Activated CD8-positive, alpha-beta T cell treated with anti-CD3 and anti-CD28 coated beads, Interleukin-2, amount 10 ng/mL, durations not matched to agents 7 days and 5 days (primary cell): ENCODE measurements around the gene RAB11FIP3. TPM values are rescaled to one million over a fixed set of nuclear protein-coding genes. Genes with fewer than 3 reads are reported as not detected.

Experiments
- ATAC-seq: fragments of 150-1000 bp; cut with Tn5 transposase; one replicate; pipeline ENCODE4 v1.10.0; 2021; ENCODE audit warnings: moderate library complexity
- CTCF ChIA-PET: fragments of 350-600 bp; sonication (Branson Sonifier 250); formaldehyde crosslinking; loops from one replicate; lab custom pipeline; 2021; ENCODE audit warnings: antibody characterized with exemption; lab: Charles Lee
- POLR2A ChIA-PET: fragments of 350-600 bp; sonication (Branson Sonifier 250); formaldehyde crosslinking; loops from one replicate; lab custom pipeline; 2021; ENCODE audit warnings: antibody characterized with exemption; lab: Charles Lee
- DNase-seq: peaks from one replicate; pipeline ENCODE4 v3.0.0-alpha.2; 2020
- H3K27ac Mint-ChIP-seq: one replicate; pipeline ENCODE4 v1.8.0; 2021; ENCODE audit warnings: mild to moderate bottlenecking, mixed read lengths
- H3K27me3 Mint-ChIP-seq: one replicate; pipeline ENCODE4 v1.8.0; 2021; ENCODE audit warnings: low read depth, mixed read lengths
- H3K36me3 Mint-ChIP-seq: one replicate; pipeline ENCODE4 v1.8.0; 2021; ENCODE audit warnings: low read depth, mixed read lengths
- H3K4me1 Mint-ChIP-seq: one replicate; pipeline ENCODE4 v1.8.0; 2021; ENCODE audit warnings: low read depth, mixed read lengths
- H3K4me3 Mint-ChIP-seq: one replicate; pipeline ENCODE4 v1.8.0; 2021; ENCODE audit warnings: mild to moderate bottlenecking, mixed read lengths
- H3K9me3 Mint-ChIP-seq: one replicate; pipeline ENCODE4 v1.8.0; 2022; ENCODE audit warnings: mixed read lengths; ENCODE audit not compliant: insufficient read depth
- total RNA-seq, 2 experiments: library from RNA; stranded (reverse); gene quantifications; one replicate each; pipeline ENCODE4 v1.2.3, GENCODE V29; 2021

The RAB11FIP3 gene
- total RNA-seq, 2 experiments from 2014 or later, result 20.7 to 23.4 TPM

DNA sequence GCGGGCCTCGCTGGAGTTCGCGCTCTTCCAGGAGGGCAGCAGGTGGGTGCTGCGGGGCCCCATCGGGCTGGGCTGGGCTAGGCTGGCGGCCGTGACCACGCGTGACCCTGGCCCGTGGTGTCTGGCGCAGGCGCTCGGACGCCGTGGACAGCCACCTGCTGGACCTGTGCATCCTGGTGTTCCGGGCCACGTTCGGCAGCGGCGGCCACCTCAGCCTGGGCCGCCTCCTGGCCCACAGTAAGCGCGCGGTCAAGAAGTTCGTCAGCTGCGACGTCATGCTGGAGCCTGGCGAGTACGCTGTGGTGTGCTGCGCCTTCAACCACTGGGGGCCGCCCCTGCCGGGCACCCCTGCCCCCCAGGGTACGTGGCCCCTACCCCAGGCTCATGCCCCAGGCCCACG is 126.7 kb downstream of the RAB11FIP3 start:
- no peak overlapping the region for H3K4me3 Mint-ChIP-seq
- CTCF ChIA-PET, result no interaction called here
- H3K36me3 Mint-ChIP-seq, result peaks cover 2% of the 10 kb centered on the region
- no peak for DNase-seq
- no peak for ATAC-seq
- POLR2A ChIA-PET, result no interaction called here
- no peak overlapping the region for H3K27ac Mint-ChIP-seq
- H3K4me1 Mint-ChIP-seq, result no peaks in the 10 kb centered on the region
- H3K9me3 Mint-ChIP-seq, result no peaks in the 10 kb centered on the region
- no peaks in the 10 kb centered on the region for H3K27me3 Mint-ChIP-seq

DNA sequence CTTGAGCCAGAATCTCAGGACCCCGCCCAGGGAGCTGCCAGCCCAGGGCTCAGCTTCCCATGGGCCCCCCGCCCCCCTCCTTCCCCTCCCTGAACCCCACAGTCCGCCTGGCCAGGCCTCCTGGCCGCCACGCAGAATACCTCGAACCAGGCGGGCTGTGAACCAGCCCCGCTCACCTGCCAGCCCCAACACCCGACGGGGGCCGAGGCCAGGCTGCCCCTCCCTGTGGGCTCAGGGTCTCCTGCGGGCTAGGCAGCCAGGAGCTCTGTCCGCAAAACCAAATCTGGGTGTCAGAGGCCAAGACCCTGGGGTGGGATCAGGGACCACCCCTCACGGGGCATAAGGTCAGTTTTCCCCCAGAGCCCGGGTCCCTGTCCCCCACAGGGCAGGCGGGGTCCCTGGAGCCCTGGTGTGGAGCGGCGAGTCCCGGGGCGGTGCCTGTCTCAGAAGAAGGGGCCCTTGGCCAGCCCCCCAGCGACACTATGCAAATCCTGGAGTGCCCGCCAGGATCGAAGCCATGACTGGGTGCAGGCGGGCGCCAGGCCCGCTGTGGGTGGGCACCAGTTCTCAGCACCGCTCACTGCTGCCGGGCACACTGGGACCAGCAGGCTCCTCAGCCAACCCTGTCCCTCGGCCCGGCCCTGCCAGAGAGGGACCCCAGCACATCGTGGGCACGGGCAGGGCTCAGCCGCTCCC is 128.3 kb downstream of the RAB11FIP3 start:
- no peak overlapping the region for H3K4me3 Mint-ChIP-seq
- POLR2A ChIA-PET, result no interaction called here

DNA sequence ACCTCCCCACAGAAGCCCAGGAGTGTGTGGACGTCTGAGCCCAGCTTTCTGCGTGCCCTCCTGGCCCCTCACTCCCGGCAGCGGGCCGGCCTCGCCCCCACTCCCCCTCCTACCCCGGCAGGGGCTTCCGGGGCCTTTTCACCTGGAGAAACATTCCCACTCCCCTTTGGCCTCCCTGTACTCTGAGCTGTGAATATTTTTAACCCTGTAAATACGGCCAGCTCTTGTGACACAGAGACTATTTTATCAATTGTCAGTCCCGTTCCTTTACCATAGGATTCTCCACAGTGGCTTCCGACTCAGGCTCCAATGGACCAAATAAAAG is 128.8 kb downstream of the RAB11FIP3 start:
- POLR2A ChIA-PET, result no interaction called here
- CTCF ChIA-PET, result no interaction called here
- no peaks in the 10 kb centered on the region for H3K4me1 Mint-ChIP-seq
- peaks cover 5% of the 10 kb centered on the region for H3K27me3 Mint-ChIP-seq
- no peak overlapping the region for H3K27ac Mint-ChIP-seq
- no peaks in the 10 kb centered on the region for H3K9me3 Mint-ChIP-seq
- H3K4me3 Mint-ChIP-seq, result no peak overlapping the region
- ATAC-seq, result no peak
- DNase-seq, result no peak
- H3K36me3 Mint-ChIP-seq, result no peaks in the 10 kb centered on the region

More for the DNA sequence above, 128.3 kb downstream of the RAB11FIP3 start:
- CTCF ChIA-PET, result no interaction called here
- Mint-ChIP-seq H3K9me3 (no peaks in the 10 kb centered on the region), H3K4me1 (no peaks in the 10 kb centered on the region), H3K27me3 (peaks cover 5% of the 10 kb centered on the region), H3K27ac (no peak overlapping the region), H3K36me3 (peaks cover 2% of the 10 kb centered on the region)
- DNase-seq (no peak), ATAC-seq (no peak)

DNA sequence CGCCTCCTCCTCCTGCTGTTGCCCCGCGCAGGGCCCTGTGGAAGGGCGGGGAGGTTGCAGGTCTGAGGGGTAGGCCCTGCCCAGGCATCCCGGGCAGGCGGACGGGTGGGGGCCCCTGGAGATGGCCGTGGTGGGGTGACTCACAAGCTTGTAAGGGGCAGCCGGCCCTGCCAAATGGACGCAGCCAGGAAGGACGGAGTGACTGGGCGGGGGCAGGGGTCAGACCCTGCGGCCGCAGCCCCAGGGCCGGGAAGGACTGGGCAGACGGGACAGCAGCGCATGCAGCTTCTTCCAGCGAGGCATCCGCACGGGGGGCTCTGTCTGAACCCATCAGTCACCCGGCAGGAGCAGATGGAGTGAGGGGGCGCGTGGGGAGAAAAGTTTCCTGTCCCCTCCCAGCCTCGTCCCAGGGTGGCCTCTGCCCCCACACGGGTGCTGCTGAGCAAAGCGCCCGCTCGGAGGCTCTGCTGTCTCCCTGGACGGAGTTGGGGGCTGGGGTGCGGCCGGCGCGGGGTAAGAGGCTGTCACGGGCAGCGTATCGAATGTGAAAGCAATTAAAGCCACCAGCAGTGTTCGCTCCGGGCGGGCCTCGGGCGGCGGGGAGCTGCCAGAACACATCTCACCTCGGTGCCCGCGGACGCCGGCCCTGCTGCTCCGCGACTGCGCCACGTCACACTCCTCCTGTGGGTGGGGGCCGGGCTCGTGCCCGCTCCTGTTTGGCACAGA is 129.4 kb downstream of the RAB11FIP3 start:
- no peak for DNase-seq
- no peak overlapping the region for H3K27ac Mint-ChIP-seq
- H3K36me3 Mint-ChIP-seq, result no peaks in the 10 kb centered on the region
- no peak for ATAC-seq
- no peaks in the 10 kb centered on the region for H3K4me1 Mint-ChIP-seq
- POLR2A ChIA-PET, result interaction anchor here (0.6 kb wide), 1 partner anchor 16 kb away, joined by 3 read pairs; no protein-coding TSS in a partner anchor
- no peak overlapping the region for H3K4me3 Mint-ChIP-seq
- no peaks in the 10 kb centered on the region for H3K9me3 Mint-ChIP-seq
- CTCF ChIA-PET, result no interaction called here
- peaks cover 7% of the 10 kb centered on the region for H3K27me3 Mint-ChIP-seq

DNA sequence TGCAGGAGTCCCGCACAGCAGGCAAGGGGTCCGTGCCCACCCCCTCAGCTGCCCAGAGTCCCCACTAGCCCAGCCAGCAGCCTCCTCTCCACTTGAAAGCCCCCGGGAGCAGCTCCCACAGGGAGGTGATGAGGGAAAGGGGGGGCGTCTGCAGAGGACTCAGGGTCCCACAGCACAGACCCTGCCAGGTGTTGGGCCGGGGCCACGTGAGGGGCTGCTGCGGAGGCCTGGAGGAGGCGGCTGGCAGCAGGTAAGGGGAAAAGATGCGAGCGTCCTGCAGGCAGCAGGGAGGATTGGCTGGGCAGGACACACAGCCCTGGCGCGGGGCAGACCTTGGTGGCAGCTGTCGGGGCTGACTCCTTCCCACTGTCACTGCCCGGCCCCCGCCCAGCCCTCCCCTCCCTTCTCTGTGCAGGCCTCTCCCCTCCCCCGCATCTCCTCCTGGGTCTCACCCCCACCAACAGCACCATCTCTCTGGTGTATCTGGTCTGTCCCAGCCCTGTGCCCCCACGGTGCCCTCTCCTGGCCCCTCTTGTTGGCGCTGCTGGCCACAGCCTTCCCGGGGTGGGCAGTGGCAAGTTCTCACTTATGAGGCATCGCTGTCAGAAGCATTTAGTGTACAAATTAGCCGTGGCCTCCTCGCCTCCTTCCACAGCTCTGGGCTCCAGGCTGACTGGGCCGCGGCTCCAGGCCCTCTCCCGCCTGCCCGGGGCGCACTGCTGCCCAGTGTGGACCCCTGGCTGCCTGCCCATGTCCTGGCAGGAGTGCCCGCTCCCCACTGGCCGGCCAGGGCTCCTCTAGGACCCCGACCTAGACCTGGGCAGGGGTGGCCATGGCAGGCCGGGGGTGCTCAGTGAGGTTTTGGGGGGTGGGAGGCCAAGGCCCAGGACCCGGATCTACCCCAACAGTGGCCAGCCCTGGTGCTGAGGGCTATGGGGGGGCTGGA is 130.4 kb downstream of the RAB11FIP3 start:
- Mint-ChIP-seq H3K27me3 (peaks cover 7% of the 10 kb centered on the region), H3K4me3 (no peak overlapping the region), H3K9me3 (no peaks in the 10 kb centered on the region), H3K36me3 (no peaks in the 10 kb centered on the region), H3K27ac (no peak overlapping the region), H3K4me1 (no peaks in the 10 kb centered on the region)
- CTCF ChIA-PET, result no interaction called here
- POLR2A ChIA-PET, result interaction anchor here (0.6 kb wide), 2 partner anchors 15 to 65 kb away, joined by 3 read pairs; no protein-coding TSS in a partner anchor
- ATAC-seq, result no peak
- DNase-seq, result no peak

DNA sequence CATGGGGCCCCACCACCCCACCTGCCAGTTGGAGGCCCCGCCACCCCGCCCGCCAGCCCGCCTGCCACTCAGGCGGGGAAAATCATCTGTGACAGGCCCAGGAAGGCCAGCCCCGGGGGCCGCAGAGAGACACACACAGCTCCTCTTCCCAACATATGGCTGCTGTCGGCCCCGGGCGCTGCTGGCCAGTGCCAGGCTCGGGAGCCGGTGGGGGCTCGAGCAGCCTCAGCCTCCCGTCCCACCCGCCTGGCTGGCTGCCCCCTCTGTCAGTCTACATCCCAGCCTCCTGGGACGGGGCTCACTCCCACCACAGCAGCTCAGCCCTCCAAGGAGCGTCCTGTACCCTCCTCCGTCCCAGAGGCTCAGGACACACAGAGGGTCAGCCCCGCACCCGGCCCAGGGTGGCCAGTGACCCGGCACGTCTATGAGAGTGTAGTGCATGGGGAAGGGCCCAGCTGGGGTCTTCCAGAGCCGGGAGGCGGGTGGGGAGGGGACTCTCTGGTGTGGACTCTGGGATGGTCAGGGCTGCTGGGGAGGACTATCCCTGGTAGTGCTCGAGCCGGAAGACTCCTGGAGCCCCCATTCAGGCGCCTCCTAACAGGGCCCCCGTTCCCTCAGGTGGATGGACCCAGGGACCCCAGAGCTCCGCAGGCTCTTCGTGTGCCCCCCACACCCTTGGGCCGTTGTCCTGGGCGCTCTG is 131.2 kb downstream of the RAB11FIP3 start:
- DNase-seq, result no peak
- Mint-ChIP-seq H3K27me3 (peaks cover 9% of the 10 kb centered on the region), H3K36me3 (no peaks in the 10 kb centered on the region), H3K27ac (no peak overlapping the region), H3K9me3 (no peaks in the 10 kb centered on the region), H3K4me3 (no peak overlapping the region), H3K4me1 (no peaks in the 10 kb centered on the region)
- CTCF ChIA-PET, result no interaction called here
- POLR2A ChIA-PET, result interaction anchor here (0.6 kb wide), 1 partner anchor 64 kb away, joined by 3 read pairs; no protein-coding TSS in a partner anchor
- no peak for ATAC-seq

DNA sequence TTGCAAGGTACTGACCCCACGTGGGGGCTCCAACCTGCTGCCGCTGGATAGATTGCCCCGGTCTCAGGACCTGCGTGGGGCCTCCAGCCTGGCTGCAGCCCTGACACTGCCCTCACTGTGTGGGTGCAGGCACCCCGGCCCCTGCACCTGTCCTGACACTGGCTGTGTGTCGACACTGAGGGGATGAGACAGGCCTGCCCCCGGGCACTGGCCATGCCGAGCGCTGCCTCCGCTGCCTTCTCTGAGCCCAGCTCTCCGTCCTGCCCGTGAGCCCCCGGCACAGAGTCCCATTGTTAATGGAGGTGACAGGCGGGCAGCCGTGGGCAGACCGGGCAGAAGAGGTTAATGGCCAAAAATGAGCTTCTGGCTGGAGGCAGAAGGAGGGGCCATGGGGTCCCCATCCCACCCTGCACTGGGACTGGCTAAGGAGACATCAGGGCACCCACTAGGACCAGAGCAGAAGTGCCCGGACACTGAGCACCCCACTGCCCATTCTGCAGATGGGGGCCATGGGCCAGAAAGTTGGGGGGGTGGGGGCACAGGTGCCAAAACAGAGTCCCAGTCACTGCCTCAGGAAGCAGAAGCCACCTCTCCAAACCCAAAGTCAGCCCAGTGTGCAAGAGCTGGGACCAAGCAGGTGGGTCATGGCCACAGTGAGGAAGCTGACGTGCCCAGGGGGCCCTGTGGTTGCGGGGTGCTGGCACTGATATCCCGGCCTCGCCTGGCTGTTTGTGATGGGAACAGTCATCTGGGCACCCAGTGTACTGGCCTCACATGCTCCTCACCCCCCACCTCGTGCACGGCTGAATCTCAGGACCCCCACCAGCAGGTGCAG is 132.2 kb downstream of the RAB11FIP3 start:
- ChIA-PET POLR2A (interaction anchor here (1.8 kb wide), 1 partner anchor 9 kb away, joined by 3 read pairs; the partner anchor contains the start of gene NHLRC4), CTCF (no interaction called here)
- Mint-ChIP-seq H3K4me3 (no peak overlapping the region), H3K27ac (no peak overlapping the region), H3K27me3 (peaks cover 12% of the 10 kb centered on the region), H3K9me3 (no peaks in the 10 kb centered on the region), H3K4me1 (no peaks in the 10 kb centered on the region), H3K36me3 (no peaks in the 10 kb centered on the region)
- DNase-seq (no peak), ATAC-seq (no peak)

DNA sequence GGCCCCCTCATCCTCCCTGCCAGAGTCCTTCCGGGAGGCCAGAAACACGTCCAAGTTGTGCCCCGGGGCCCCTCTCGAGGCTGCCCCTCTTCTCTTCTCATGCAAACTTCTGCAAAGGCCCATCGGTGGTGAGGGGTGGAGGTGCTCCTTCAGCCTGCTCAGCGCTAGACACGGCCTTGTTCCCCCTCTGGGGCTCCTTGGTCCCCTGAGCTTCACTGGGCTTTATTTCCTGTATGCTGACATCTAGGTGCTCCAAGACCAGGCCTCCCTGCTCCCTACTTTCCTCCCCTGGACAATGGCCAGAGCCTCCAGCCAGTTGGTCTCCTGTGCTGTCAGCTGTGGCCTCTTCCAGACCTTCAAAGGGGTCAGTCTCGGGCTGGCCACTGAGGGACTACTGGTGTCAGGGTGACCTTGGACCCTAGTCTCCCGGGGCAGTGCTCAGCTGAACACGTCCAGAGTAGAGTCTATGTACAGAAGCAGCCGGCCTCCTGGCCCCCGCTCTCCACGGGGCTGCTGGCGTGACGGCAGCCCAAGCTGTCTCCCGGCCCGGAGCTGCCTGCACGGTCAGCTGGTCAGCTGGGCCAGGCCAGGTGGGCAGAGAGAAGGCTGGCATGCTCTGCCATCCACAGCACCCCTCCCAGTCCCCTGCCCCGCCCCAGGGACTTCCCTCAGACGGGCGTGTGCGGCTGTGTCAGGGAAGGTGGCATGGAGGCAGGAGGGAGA is 133.0 kb downstream of the RAB11FIP3 start:
- DNase-seq, result no peak
- POLR2A ChIA-PET, result interaction anchor here (1.8 kb wide), 1 partner anchor 8 kb away, joined by 3 read pairs; the partner anchor contains the start of gene NHLRC4
- peaks cover 12% of the 10 kb centered on the region for H3K27me3 Mint-ChIP-seq
- no peaks in the 10 kb centered on the region for H3K36me3 Mint-ChIP-seq
- H3K9me3 Mint-ChIP-seq, result no peaks in the 10 kb centered on the region
- CTCF ChIA-PET, result interaction anchor here (1.2 kb wide), 1 partner anchor 10 kb away, joined by 3 read pairs; no protein-coding TSS in a partner anchor
- no peak for ATAC-seq
- no peak overlapping the region for H3K4me3 Mint-ChIP-seq
- H3K4me1 Mint-ChIP-seq, result no peaks in the 10 kb centered on the region
- no peak overlapping the region for H3K27ac Mint-ChIP-seq

DNA sequence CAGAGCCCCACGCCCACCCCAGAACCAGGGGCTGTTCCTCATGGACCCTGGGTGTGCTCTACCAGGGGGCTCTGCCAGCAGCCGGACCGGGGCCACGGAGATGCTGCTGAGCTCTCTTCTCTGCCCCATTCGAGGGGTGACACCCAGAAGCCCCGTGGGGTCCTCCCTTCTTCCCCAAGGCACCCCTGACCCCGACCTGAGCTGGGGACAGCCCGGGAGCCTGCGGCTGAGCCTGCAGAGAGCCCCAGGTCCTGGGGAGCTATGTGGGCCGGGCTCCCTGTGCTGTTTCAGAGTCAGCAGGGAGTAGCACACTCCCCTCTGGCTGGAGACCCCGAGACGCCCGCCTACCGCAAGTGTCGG is 133.6 kb downstream of the RAB11FIP3 start:
- POLR2A ChIA-PET, result interaction anchor here (1.8 kb wide), 1 partner anchor 8 kb away, joined by 3 read pairs; the partner anchor contains the start of gene NHLRC4
- no peaks in the 10 kb centered on the region for H3K9me3 Mint-ChIP-seq
- no peaks in the 10 kb centered on the region for H3K36me3 Mint-ChIP-seq
- no peaks in the 10 kb centered on the region for H3K4me1 Mint-ChIP-seq
- ATAC-seq, result no peak
- peaks cover 12% of the 10 kb centered on the region for H3K27me3 Mint-ChIP-seq
- no peak overlapping the region for H3K4me3 Mint-ChIP-seq
- CTCF ChIA-PET, result interaction anchor here (1.2 kb wide), 1 partner anchor 9 kb away, joined by 3 read pairs; no protein-coding TSS in a partner anchor
- no peak overlapping the region for H3K27ac Mint-ChIP-seq
- no peak for DNase-seq
